Skin of body (tissue), 2 donors: Measurements from ENCODE around the gene KRTAP4-7. TPM values are rescaled to one million over a fixed set of nuclear protein-coding genes. Genes with fewer than 3 reads are reported as not detected.
"Not testable (repeated sequence)": the region's sequence is repeated elsewhere in the genome, so short reads cannot be mapped to it uniquely, and the experiment has no call there.

Source experiments
- DNase-seq: peaks from one replicate; lab custom pipeline; 2025; lab: John Stamatoyannopoulos, UW
- total RNA-seq: library from RNA; depleted of rRNA; stranded (reverse); fragments of >200 nt; gene quantifications from one replicate; pipeline ENCODE4 v1.2.3, GENCODE V29; 2014

Gene KRTAP4-7
- total RNA-seq, 1 donor from 2014 or later, result 11.4 TPM

GRCh38 chr17:41108728-41109386, 24.9 kb downstream of the KRTAP4-7 start:
- DNase-seq, result not testable (repeated sequence)

- no peak for DNase-seq
These were observed 27.4 kb downstream of the KRTAP4-7 start for GRCh38 chr17:41111151-41111885.

- DNase-seq, result no peak
These were observed 32.3 kb downstream of the KRTAP4-7 start for GRCh38 chr17:41116297-41116696.

GRCh38 chr17:41117846-41118386, 34.0 kb downstream of the KRTAP4-7 start, which contains the start of gene KRTAP4-11:
TSS of gene KRTAP4-11 (minus strand) at chr17:41118373. CDS start at chr17:41118315, 58 bp downstream.
- not testable (repeated sequence) for DNase-seq

- DNase-seq, result no peak
These were observed 34.8 kb downstream of the KRTAP4-7 start for GRCh38 chr17:41118721-41119120.

GRCh38 chr17:41119696-41120690, 36.0 kb downstream of the KRTAP4-7 start:
- not testable (repeated sequence) for DNase-seq

- no peak for DNase-seq
These were observed 37.8 kb downstream of the KRTAP4-7 start for GRCh38 chr17:41121742-41122141.

GRCh38 chr17:41123292-41123990, 39.5 kb downstream of the KRTAP4-7 start:
- DNase-seq, result not testable (repeated sequence)

- DNase-seq, result not testable (repeated sequence)
These were observed 40.0 kb downstream of the KRTAP4-7 start, which contains the start of gene KRTAP4-12 for GRCh38 chr17:41123991-41124371. TSS of gene KRTAP4-12 (minus strand) at chr17:41124182. CDS start at chr17:41124122, 60 bp downstream.

GRCh38 chr17:41125064-41125463, 41.1 kb downstream of the KRTAP4-7 start:
- no peak for DNase-seq

- DNase-seq, result no peak
These were observed 42.5 kb downstream of the KRTAP4-7 start for GRCh38 chr17:41126412-41126811.

GRCh38 chr17:41127371-41127770, 43.4 kb downstream of the KRTAP4-7 start:
- DNase-seq, result no peak

- no peak for DNase-seq
These were observed 48.0 kb downstream of the KRTAP4-7 start for GRCh38 chr17:41131979-41132378.

GRCh38 chr17:41133880-41134735, 50.2 kb downstream of the KRTAP4-7 start:
- DNase-seq, result no peak

Other genes with a start within 250 kb of the KRTAP4-7 start
- 0.10 TPM for gene KRT12, start 216.9 kb upstream of the KRTAP4-7 start, total RNA-seq
- 0.39 TPM for gene KRT20, start 198.9 kb upstream of the KRTAP4-7 start, total RNA-seq
- gene KRT23, start 146.5 kb upstream of the KRTAP4-7 start, total RNA-seq, result 107 TPM
- gene KRT39, start 117.2 kb upstream of the KRTAP4-7 start, total RNA-seq, result 6.4 TPM
- 7.7 TPM for gene KRT40, start 99.8 kb upstream of the KRTAP4-7 start, total RNA-seq
- gene KRTAP3-3, start 90.0 kb upstream of the KRTAP4-7 start, total RNA-seq, result 1.5 TPM
- gene KRTAP3-2, start 84.2 kb upstream of the KRTAP4-7 start, total RNA-seq, result 2.3 TPM
- 5.3 TPM for gene KRTAP3-1, start 75.0 kb upstream of the KRTAP4-7 start, total RNA-seq
- 14.1 TPM for gene KRTAP1-5, start 56.9 kb upstream of the KRTAP4-7 start, total RNA-seq
- gene KRTAP1-4, start 54.0 kb upstream of the KRTAP4-7 start, total RNA-seq, result not detected
- 12.2 TPM for gene KRTAP1-3, start 49.3 kb upstream of the KRTAP4-7 start, total RNA-seq
- 7.5 TPM for gene KRTAP1-1, start 42.7 kb upstream of the KRTAP4-7 start, total RNA-seq
- gene KRTAP2-1, start 36.8 kb upstream of the KRTAP4-7 start, total RNA-seq, result 3.4 TPM
- 6.5 TPM for gene KRTAP2-2, start 28.9 kb upstream of the KRTAP4-7 start, total RNA-seq
- gene KRTAP2-3, start 24.0 kb upstream of the KRTAP4-7 start, total RNA-seq, result 0.30 TPM
- 3.3 TPM for gene KRTAP2-4, start 18.3 kb upstream of the KRTAP4-7 start, total RNA-seq
- 3.1 TPM for gene KRTAP4-8, start 14.0 kb downstream of the KRTAP4-7 start, total RNA-seq
- gene KRTAP4-16, start 18.1 kb downstream of the KRTAP4-7 start, total RNA-seq, result not detected
- 5.2 TPM for gene KRTAP4-9, start 21.2 kb downstream of the KRTAP4-7 start, total RNA-seq
- 0.79 TPM for gene KRTAP4-11, start 34.2 kb downstream of the KRTAP4-7 start, total RNA-seq
- gene KRTAP4-12, start 40.0 kb downstream of the KRTAP4-7 start, total RNA-seq, result 0.89 TPM
- gene KRTAP4-6, start 56.4 kb downstream of the KRTAP4-7 start, total RNA-seq, result 4.0 TPM
- gene KRTAP4-5, start 65.7 kb downstream of the KRTAP4-7 start, total RNA-seq, result 1.3 TPM
- gene KRTAP4-4, start 76.6 kb downstream of the KRTAP4-7 start, total RNA-seq, result 2.2 TPM
- gene KRTAP4-3, start 84.1 kb downstream of the KRTAP4-7 start, total RNA-seq, result 2.0 TPM
- 1.1 TPM for gene KRTAP4-2, start 94.1 kb downstream of the KRTAP4-7 start, total RNA-seq
- 3.6 TPM for gene KRTAP4-1, start 100.8 kb downstream of the KRTAP4-7 start, total RNA-seq
- gene KRTAP9-1, start 105.7 kb downstream of the KRTAP4-7 start, total RNA-seq, result not detected
- 6.3 TPM for gene KRTAP9-2, start 142.5 kb downstream of the KRTAP4-7 start, total RNA-seq
- gene KRTAP9-3, start 148.3 kb downstream of the KRTAP4-7 start, total RNA-seq, result 7.3 TPM
- 8.5 TPM for gene KRTAP9-8, start 153.8 kb downstream of the KRTAP4-7 start, total RNA-seq
- 6.5 TPM for gene KRTAP9-4, start 165.5 kb downstream of the KRTAP4-7 start, total RNA-seq
- 2.6 TPM for gene KRTAP9-9, start 171.2 kb downstream of the KRTAP4-7 start, total RNA-seq
- not detected for gene KRTAP9-6, start 181.2 kb downstream of the KRTAP4-7 start, total RNA-seq
- not detected for gene KRTAP9-7, start 191.5 kb downstream of the KRTAP4-7 start, total RNA-seq
- gene KRTAP29-1, start 218.7 kb downstream of the KRTAP4-7 start, total RNA-seq, result 0.39 TPM
- gene KRTAP16-1, start 225.2 kb downstream of the KRTAP4-7 start, total RNA-seq, result 4.5 TPM
- 7.9 TPM for gene KRTAP17-1, start 231.6 kb downstream of the KRTAP4-7 start, total RNA-seq